Measurements from ENCODE around the gene GPATCH2L.

GRCh38 chr14:76121089-76121748 lies 30.5 kb upstream of the GPATCH2L start:
- TF ChIP-seq POLR2A (IDR thresholded peaks at IDR 0.05) (no peak), EP300 (IDR thresholded peaks at IDR 0.05) (no peak)

All from suprapubic skin (tissue), 2 donors.